Parathyroid adenoma (tissue), 2 donors: ENCODE data around the gene TRAF3.

Experiments used
- H2AFZ ChIP-seq: fragments of 300-600 bp; sonication (generic); one replicate; pipeline ENCODE4 v1.7.0; 2017; ENCODE audit warnings: antibody characterized with exemption, mild to moderate bottlenecking
- H3K27ac ChIP-seq: fragments of 300-600 bp; sonication (generic); one replicate; pipeline ENCODE4 v1.7.0; 2017
- H3K27me3 ChIP-seq: fragments of 300-600 bp; sonication (generic); one replicate; pipeline ENCODE4 v1.7.0; 2017; ENCODE audit warnings: low read length; ENCODE audit not compliant: control insufficient read depth, insufficient read depth
- H3K36me3 ChIP-seq: fragments of 300-600 bp; sonication (generic); one replicate; pipeline ENCODE4 v1.7.0; 2017; ENCODE audit warnings: low read length; ENCODE audit not compliant: control insufficient read depth, insufficient read depth
- H3K4me1 ChIP-seq: fragments of 300-600 bp; sonication (generic); one replicate; pipeline ENCODE4 v1.7.0; 2017; ENCODE audit warnings: control low read depth
- H3K4me2 ChIP-seq: fragments of 300-600 bp; sonication (generic); one replicate; pipeline ENCODE4 v1.7.0; 2017; ENCODE audit warnings: low read length
- H3K4me3 ChIP-seq: fragments of 300-600 bp; sonication (generic); one replicate; pipeline ENCODE4 v1.7.0; 2017; ENCODE audit warnings: low read depth, low read length
- H3K79me2 ChIP-seq: fragments of 300-600 bp; sonication (generic); one replicate; pipeline ENCODE4 v1.7.0; 2017; ENCODE audit warnings: control low read depth
- H3K9ac ChIP-seq: fragments of 300-600 bp; sonication (generic); one replicate; pipeline ENCODE4 v1.7.0; 2017; ENCODE audit warnings: mild to moderate bottlenecking
- H3K9me3 ChIP-seq: fragments of 300-600 bp; sonication (generic); one replicate; pipeline ENCODE4 v1.7.0; 2017; ENCODE audit warnings: low read length; ENCODE audit not compliant: control insufficient read depth
- TF ChIP-seq, protein P1 (sequence below): fragments of 300-600 bp; sonication (generic); IDR thresholded peaks from one replicate; pipeline ENCODE4 v1.7.0; 2017; ENCODE audit warnings: antibody characterized with exemption, mild to moderate bottlenecking
- donor health status: primary hyperparathyroidism.

The TRAF3 gene

DNA sequence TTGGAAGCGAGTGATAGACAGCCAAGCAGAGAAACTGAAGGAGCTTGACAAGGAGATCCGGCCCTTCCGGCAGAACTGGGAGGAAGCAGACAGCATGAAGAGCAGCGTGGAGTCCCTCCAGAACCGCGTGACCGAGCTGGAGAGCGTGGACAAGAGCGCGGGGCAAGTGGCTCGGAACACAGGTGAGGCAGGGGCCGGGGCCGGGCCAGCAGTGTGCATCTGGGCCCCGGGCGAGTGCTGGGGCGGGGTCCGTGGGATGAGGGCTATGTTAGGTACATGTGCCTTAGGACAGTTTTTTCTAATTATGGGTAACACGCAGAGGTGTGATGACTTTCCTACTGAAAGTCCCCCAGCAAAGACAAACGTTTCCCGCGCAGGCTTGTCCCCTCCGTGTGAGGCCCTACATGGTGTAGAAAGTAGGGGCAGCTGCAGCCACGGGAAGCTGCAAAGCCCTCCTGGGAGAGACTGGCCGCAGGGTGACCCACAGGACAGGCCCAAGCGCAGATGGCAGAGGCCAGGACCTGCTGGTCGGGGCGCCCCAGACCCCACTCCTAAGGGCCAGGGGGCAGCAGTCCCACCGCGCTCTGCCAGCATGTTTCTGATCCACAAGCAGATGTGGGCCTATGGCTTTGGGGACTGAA is 126.1 kb downstream of the TRAF3 start:
- Histone ChIP-seq H3K4me2 (no peak overlapping the region), H3K27ac (no peak overlapping the region), H3K9me3 (no peaks in the 10 kb centered on the region), H2AFZ (no peak overlapping the region), H3K9ac (no peak overlapping the region), H3K27me3 (no peaks in the 10 kb centered on the region), H3K79me2 (no peaks in the 10 kb centered on the region), H3K4me1 (no peaks in the 10 kb centered on the region), H3K36me3 (no peaks in the 10 kb centered on the region), H3K4me3 (no peak overlapping the region)
- TF ChIP-seq, protein P1, sequence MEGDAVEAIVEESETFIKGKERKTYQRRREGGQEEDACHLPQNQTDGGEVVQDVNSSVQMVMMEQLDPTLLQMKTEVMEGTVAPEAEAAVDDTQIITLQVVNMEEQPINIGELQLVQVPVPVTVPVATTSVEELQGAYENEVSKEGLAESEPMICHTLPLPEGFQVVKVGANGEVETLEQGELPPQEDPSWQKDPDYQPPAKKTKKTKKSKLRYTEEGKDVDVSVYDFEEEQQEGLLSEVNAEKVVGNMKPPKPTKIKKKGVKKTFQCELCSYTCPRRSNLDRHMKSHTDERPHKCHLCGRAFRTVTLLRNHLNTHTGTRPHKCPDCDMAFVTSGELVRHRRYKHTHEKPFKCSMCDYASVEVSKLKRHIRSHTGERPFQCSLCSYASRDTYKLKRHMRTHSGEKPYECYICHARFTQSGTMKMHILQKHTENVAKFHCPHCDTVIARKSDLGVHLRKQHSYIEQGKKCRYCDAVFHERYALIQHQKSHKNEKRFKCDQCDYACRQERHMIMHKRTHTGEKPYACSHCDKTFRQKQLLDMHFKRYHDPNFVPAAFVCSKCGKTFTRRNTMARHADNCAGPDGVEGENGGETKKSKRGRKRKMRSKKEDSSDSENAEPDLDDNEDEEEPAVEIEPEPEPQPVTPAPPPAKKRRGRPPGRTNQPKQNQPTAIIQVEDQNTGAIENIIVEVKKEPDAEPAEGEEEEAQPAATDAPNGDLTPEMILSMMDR = no peak

DNA sequence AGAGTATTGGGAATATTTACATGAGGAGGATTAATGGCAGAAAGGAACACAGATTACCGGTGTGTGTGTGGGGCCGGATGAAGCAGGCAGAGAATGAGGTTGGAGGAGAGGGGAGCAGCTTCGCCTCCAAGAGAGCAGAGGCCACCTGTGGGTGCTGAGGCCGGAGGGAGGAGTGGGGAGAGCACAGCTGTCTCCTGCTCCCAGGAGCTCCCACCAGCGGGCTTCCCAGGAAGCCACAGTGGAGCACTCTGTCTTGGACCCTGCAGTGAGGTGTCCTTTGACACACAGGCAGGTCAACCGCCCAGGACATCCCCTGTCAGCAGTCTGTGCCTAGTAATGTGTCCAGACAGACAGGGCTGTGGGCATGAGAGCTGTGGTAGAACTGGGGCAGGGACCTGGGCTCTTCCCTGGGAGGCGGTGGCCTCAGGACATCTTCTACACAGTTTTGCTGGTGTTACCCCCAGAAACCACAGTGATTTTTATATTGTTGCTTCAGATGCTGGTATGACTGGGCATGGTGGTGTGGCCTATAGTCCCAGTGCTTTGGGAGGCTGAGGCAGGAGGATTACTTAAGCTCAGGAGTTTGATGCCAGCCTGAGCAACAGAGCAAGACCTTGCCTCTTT is 126.8 kb downstream of the TRAF3 start:
- no peak overlapping the region for H3K27ac ChIP-seq
- H3K79me2 ChIP-seq = no peaks in the 10 kb centered on the region
- no peak overlapping the region for H3K4me2 ChIP-seq
- no peak overlapping the region for H3K4me3 ChIP-seq
- no peak overlapping the region for H2AFZ ChIP-seq
- TF ChIP-seq, protein P1 = no peak
- H3K9me3 ChIP-seq = no peaks in the 10 kb centered on the region
- no peaks in the 10 kb centered on the region for H3K36me3 ChIP-seq
- no peaks in the 10 kb centered on the region for H3K4me1 ChIP-seq
- no peaks in the 10 kb centered on the region for H3K27me3 ChIP-seq
- no peak overlapping the region for H3K9ac ChIP-seq

DNA sequence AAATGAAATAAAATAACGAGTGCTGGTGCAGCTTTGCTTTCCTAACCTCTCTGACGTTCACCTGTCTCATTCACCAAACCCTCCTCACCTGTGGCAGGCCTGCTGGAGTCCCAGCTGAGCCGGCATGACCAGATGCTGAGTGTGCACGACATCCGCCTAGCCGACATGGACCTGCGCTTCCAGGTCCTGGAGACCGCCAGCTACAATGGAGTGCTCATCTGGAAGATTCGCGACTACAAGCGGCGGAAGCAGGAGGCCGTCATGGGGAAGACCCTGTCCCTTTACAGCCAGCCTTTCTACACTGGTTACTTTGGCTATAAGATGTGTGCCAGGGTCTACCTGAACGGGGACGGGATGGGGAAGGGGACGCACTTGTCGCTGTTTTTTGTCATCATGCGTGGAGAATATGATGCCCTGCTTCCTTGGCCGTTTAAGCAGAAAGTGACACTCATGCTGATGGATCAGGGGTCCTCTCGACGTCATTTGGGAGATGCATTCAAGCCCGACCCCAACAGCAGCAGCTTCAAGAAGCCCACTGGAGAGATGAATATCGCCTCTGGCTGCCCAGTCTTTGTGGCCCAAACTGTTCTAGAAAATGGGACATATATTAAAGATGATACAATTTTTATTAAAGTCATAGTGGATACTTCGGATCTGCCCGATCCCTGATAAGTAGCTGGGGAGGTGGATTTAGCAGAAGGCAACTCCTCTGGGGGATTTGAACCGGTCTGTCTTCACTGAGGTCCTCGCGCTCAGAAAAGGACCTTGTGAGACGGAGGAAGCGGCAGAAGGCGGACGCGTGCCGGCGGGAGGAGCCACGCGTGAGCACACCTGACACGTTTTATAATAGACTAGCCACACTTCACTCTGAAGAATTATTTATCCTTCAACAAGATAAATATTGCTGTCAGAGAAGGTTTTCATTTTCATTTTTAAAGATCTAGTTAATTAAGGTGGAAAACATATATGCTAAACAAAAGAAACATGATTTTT is 128.2 kb downstream of the TRAF3 start:
- Histone ChIP-seq H3K27ac (no peak overlapping the region), H3K4me1 (no peaks in the 10 kb centered on the region), H3K27me3 (no peaks in the 10 kb centered on the region), H3K9me3 (no peaks in the 10 kb centered on the region), H3K36me3 (no peaks in the 10 kb centered on the region), H3K4me3 (no peak overlapping the region), H3K9ac (no peak overlapping the region), H3K4me2 (no peak overlapping the region), H2AFZ (no peak overlapping the region), H3K79me2 (no peaks in the 10 kb centered on the region)
- TF ChIP-seq, protein P1 = no peak

DNA sequence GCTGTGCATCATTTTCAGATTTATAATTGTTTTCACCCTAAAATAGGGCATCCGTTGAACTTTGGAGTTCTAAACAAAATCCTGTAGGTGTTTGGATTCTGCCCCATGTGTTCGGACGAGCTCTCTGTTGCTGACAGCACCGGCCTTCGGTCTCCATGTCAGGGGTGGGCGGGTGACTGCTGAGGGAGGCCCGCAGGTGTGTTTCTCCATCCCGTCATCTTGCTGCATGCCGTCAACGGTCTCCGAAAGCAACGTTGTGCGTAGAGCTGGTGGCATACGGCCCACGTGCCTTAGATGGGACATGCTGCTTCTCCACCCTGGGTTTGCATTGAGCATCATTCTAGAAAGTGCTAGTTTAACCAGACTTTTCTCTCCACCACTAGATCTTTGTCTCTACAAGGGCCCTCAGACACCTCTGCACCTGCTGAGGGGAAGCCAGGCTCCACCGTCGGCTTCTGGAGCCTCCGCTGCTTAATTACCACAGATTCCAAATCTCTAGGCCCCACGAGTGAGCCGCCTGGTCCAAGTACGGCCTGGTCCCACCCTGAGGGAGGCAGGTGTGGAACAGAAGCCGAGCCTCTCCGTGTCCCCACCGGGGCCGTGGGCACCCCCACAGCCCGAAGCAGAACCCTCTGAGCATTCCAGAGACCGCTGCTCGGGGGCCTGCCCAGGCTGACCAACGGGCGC is 129.5 kb downstream of the TRAF3 start:
- H3K79me2 ChIP-seq = no peaks in the 10 kb centered on the region
- H3K27me3 ChIP-seq = no peaks in the 10 kb centered on the region
- no peaks in the 10 kb centered on the region for H3K4me1 ChIP-seq
- no peak overlapping the region for H3K4me3 ChIP-seq
- H2AFZ ChIP-seq = no peak overlapping the region
- H3K4me2 ChIP-seq = no peak overlapping the region
- H3K27ac ChIP-seq = no peak overlapping the region
- H3K36me3 ChIP-seq = no peaks in the 10 kb centered on the region
- TF ChIP-seq, protein P1 = no peak
- H3K9me3 ChIP-seq = no peaks in the 10 kb centered on the region
- no peak overlapping the region for H3K9ac ChIP-seq
